Measurements from ENCODE around the gene PRX. TPM values are rescaled to one million over a fixed set of nuclear protein-coding genes. Genes with fewer than 3 reads are reported as not detected.

PRX gene
- total and polyA plus RNA-seq, 9 of the 15 experiments (the other 6 are each of a cell fraction or from before 2014, with no cell fraction given) = 0.65 to 3.5 (median 1.7) TPM; not detected in 2

GRCh38 chr19:40412866-40413265 lies 312 bp downstream of the PRX start (continued):
- TF ChIP-seq PHF21A (IDR thresholded peaks at IDR 0.05; ENCODE audit: borderline replicate concordance, low read depth) (no peak), GABPA (tag; conservative IDR thresholded peaks at IDR 0.05; ENCODE audit: low read depth) (no peak), BRD9 (IDR thresholded peaks at IDR 0.05; ENCODE audit: low read depth, partially characterized antibody) (no peak), ZNF445 (CRISPR knock-in tag; IDR thresholded peaks at IDR 0.05; ENCODE audit: low read depth) (no peak), TCF7 (IDR thresholded peaks at IDR 0.05; ENCODE audit: borderline replicate concordance) (no peak), GTF2E2 (tag; IDR thresholded peaks at IDR 0.05) (no peak), ZNF316 (IDR thresholded peaks at IDR 0.05) (no peak), CBX3 (IDR thresholded peaks at IDR 0.05; ENCODE audit: borderline replicate concordance in 1 of 2, low read length in 2 of 2) (0 out of 3 replicates have a peak, but pooled peaks of 1 of the 2 experiments have one; percentile 32), YBX1 (IDR thresholded peaks at IDR 0.05) (no peak), HOXB6 (CRISPR knock-in tag; IDR thresholded peaks at IDR 0.05; ENCODE audit: borderline replicate concordance) (no peak), BACH1 (tag; IDR thresholded peaks at IDR 0.05) (no peak), NUFIP1 (IDR thresholded peaks at IDR 0.05; ENCODE audit: partially characterized antibody) (no peak), EZH2 (IDR thresholded peaks at IDR 0.05; ENCODE audit: borderline replicate concordance, low read depth, low read length) (no peak), MLLT1 (IDR thresholded peaks at IDR 0.05) (no peak), CREM (IDR thresholded peaks at IDR 0.05; ENCODE audit: low read depth) (no peak)
- TF ChIP-seq, protein P1, sequence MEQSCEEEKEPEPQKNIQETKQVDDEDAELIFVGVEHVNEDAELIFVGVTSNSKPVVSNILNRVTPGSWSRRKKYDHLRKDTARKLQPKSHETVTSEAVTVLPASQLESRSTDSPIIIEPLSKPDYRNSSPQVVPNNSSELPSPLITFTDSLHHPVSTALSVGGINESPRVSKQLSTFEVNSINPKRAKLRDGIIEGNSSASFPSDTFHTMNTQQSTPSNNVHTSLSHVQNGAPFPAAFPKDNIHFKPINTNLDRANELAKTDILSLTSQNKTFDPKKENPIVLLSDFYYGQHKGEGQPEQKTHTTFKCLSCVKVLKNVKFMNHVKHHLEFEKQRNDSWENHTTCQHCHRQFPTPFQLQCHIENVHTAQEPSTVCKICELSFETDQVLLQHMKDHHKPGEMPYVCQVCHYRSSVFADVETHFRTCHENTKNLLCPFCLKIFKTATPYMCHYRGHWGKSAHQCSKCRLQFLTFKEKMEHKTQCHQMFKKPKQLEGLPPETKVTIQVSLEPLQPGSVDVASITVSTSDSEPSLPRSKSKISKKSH (CRISPR knock-in tag; IDR thresholded peaks at IDR 0.05) = no peak
- TF ChIP-seq, protein P2, sequence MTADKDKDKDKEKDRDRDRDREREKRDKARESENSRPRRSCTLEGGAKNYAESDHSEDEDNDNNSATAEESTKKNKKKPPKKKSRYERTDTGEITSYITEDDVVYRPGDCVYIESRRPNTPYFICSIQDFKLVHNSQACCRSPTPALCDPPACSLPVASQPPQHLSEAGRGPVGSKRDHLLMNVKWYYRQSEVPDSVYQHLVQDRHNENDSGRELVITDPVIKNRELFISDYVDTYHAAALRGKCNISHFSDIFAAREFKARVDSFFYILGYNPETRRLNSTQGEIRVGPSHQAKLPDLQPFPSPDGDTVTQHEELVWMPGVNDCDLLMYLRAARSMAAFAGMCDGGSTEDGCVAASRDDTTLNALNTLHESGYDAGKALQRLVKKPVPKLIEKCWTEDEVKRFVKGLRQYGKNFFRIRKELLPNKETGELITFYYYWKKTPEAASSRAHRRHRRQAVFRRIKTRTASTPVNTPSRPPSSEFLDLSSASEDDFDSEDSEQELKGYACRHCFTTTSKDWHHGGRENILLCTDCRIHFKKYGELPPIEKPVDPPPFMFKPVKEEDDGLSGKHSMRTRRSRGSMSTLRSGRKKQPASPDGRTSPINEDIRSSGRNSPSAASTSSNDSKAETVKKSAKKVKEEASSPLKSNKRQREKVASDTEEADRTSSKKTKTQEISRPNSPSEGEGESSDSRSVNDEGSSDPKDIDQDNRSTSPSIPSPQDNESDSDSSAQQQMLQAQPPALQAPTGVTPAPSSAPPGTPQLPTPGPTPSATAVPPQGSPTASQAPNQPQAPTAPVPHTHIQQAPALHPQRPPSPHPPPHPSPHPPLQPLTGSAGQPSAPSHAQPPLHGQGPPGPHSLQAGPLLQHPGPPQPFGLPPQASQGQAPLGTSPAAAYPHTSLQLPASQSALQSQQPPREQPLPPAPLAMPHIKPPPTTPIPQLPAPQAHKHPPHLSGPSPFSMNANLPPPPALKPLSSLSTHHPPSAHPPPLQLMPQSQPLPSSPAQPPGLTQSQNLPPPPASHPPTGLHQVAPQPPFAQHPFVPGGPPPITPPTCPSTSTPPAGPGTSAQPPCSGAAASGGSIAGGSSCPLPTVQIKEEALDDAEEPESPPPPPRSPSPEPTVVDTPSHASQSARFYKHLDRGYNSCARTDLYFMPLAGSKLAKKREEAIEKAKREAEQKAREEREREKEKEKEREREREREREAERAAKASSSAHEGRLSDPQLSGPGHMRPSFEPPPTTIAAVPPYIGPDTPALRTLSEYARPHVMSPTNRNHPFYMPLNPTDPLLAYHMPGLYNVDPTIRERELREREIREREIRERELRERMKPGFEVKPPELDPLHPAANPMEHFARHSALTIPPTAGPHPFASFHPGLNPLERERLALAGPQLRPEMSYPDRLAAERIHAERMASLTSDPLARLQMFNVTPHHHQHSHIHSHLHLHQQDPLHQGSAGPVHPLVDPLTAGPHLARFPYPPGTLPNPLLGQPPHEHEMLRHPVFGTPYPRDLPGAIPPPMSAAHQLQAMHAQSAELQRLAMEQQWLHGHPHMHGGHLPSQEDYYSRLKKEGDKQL (CRISPR knock-in tag; IDR thresholded peaks at IDR 0.05; ENCODE audit: borderline replicate concordance) = no peak
- TF ChIP-seq, protein P3, sequence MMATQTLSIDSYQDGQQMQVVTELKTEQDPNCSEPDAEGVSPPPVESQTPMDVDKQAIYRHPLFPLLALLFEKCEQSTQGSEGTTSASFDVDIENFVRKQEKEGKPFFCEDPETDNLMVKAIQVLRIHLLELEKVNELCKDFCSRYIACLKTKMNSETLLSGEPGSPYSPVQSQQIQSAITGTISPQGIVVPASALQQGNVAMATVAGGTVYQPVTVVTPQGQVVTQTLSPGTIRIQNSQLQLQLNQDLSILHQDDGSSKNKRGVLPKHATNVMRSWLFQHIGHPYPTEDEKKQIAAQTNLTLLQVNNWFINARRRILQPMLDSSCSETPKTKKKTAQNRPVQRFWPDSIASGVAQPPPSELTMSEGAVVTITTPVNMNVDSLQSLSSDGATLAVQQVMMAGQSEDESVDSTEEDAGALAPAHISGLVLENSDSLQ (IDR thresholded peaks at IDR 0.05) = no peak
- TF ChIP-seq, protein P4, sequence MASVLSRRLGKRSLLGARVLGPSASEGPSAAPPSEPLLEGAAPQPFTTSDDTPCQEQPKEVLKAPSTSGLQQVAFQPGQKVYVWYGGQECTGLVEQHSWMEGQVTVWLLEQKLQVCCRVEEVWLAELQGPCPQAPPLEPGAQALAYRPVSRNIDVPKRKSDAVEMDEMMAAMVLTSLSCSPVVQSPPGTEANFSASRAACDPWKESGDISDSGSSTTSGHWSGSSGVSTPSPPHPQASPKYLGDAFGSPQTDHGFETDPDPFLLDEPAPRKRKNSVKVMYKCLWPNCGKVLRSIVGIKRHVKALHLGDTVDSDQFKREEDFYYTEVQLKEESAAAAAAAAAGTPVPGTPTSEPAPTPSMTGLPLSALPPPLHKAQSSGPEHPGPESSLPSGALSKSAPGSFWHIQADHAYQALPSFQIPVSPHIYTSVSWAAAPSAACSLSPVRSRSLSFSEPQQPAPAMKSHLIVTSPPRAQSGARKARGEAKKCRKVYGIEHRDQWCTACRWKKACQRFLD (CRISPR knock-in tag; IDR thresholded peaks at IDR 0.05) = no peak
